ENCODE data around the gene SNTG2.
"Not testable (repeated sequence)": the region's sequence is repeated elsewhere in the genome, so short reads cannot be mapped to it uniquely, and the experiment has no call there.

Gene SNTG2

DNA sequence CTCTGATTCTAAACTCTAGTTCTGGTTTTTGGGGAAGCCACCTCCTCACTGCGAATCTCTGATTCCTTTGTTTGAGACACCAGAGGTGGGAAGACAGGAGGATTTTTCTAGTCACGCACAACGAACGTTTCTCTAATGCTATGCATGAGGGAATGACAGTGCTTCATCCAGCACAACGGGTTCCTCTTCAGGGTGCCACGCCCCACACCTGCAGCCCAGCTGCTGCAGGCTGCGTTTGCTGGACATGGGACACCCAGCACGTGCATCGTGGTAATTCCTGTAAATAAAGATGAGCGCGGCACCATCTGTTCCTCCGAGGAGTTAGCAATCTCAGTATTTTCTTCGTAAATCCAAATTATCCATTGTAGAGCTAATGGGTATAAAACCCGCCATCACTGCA is 425.1 kb downstream of the SNTG2 start:
- DNase-seq (ENCODE audit: low spot score), result no peak

DNA sequence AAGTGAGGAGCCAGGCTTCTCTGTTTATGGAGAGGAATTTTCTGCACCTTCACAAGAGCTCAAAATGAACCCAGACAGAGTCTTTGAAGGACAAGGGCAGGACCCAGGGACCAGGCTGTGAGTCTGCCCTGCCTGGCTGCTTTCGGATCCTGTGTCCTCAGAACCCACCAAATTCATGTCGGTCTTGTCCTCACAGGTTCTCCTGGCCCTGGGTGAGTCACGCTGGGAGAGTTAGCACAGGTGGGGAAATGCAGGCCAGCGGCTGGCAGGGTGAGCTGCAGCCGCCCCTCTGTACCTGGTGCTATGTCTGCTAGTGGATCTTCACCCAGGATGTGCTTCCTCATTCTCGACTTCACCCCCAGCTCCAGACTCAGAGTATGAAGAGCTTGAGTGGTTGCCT is 426.8 kb downstream of the SNTG2 start:
- no peak for DNase-seq (ENCODE audit: low spot score)

DNA sequence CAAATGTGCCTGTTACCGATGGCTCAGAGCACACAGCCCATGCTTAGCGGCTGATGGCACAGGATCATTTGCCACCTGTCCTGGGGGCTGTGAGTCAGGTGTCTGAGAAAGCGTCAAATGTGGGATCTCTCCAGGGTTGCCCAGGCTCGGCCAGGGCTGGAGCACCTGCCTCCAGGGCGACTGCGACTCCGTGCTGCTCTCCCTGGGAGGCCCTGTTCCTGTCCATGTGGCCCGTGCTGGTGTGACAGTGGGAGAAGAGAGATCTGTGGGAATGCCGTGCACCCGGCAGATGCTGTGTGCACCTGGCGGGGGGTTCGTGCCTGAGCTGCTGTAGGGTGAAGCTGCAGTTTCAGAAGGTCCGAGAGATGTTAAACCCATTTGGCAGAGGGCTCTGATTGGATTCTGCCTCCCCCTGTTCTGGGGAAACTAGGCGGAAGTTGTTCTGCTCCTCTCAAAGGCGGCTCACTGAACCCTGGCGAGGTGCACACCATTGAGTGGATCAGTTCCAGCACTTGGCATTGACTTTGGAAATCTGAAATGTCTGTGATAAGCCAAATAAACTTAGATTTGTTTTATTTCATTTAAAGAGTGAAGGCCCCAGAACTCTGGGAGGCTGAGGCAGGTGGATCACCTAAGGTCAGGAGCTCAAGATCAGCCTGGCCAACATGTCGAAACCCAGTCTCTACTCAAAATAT is 428.0 kb downstream of the SNTG2 start:
- DNase-seq (ENCODE audit: low spot score), result no peak

DNA sequence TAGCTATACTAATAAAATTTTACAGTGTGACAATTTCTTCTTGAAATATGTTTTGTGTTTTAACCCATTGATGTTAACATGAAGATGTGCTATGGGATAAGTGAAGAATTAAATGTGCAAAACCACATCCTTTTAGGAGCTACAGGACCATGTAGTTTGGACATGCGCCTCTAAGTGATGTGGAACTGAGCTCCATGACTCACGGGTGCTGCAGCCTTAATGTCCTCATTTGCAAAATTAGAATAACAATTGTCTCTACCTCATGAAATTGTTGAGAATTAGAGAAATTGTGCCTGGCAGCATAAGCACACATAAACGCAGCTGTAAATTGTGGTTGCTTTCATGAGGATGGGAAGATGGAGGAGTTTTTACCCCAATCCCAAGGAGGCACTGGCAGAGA is 431.0 kb downstream of the SNTG2 start:
- DNase-seq (ENCODE audit: low spot score), result no peak

DNA sequence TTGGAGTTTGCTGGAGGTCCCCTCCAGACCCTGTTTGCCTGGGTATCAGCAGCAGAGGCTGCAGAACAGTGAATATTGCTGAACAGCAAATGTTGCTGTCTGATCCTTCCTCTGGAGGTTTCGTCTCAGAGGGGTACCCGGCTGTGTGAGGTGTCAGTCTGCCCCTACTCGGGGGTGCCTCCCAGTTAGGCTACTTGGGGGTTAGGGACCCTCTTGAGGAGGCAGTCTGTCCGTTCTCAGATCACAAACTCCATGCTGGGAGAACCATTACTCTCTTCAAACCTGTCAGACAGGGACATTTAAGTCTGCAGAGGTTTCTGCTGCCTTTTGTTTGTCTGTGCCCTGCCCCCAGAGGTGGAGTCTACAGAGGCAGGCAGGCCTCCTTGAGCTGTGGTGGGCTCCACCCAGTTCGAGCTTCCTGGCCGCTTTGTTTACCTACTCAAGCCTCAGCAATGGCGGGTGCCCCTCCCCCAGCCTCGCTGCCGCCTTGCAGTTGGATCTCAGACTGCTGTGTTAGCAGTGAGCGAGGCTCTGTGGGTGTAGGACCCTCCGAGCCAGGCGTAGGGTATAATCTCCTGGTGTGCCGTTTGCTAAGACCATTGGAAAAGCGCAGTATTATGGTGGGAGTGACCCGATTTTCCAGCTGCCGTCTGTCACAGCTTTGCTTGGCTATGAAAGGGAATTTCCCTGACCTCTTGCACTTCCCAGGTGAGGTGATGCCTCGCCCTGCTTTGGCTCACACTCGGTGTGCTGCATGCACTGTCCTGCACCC is 437.5 kb downstream of the SNTG2 start:
- not testable (repeated sequence) for DNase-seq (ENCODE audit: low spot score)

DNA sequence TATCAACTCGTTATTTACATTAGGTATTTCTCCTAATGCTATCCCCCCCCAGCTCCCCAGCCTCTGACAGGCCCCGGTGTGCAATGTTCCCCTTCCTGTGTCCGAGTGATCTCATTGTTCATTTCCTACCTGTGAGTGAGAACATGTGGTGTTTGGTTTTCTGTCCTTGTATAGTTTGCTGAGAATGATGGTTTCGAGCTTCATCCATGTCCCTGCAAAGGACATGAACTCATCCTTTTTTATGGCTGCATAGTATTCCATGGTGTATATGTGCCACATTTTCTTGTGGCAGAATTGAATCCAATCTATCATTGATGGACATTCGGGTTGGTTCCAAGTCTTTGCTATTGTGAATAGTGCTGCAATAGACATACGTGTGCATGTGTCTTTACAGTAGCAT is 439.5 kb downstream of the SNTG2 start:
- not testable (repeated sequence) for DNase-seq (ENCODE audit: low spot score)

DNA sequence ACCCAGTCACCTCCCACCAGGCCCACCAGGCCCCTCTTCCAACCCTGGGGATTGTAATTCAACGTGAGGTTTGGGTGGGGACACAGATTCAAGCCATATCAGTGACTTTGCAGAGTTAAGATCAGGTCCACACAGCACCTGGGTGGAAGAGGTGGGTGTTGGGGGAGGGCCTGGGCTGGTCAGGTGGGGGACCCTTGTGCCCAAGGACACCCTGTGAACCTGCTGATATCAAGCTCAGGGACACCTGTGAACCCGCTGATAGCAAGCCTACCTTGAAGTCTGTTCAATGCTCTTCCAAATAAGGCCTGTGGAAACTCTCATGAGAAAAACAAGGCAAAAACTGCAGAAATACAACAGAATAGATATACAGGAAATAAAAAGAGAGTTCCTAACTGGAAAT is 442.7 kb downstream of the SNTG2 start:
- DNase-seq (ENCODE audit: low spot score), result no peak

DNA sequence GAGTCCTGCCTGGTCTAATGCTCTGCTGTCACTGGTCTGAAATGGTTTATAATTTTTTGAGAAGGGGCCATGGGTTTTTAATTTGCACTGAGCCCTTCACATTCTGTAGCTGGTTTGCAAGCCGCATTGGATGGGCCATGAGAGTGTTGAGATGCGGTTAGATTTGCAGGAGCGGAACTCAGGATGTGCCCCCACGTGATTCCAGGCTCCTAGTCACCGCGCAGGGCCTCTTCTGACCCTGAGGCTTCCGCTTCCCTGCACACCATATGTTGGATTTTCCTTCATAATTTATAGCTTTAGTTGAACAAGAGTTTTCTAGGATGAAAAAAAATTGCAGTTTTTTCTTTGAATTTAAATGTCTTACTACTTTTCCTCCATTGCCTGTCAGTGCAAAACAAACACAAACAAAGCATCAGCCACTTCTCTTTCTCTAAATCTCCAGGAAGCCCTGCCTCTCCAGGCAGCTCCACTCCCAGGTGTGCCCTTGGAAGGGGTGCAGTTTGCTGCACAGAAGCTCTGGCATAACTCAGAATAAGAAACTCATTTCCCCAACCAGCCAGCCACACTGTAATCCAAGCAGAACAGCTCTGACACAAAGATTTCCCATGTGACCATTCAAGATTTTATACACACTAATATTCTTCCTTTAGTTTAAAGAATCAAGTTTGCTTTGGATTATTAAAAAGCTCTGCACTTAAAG is 444.2 kb downstream of the SNTG2 start:
- no peak for DNase-seq (ENCODE audit: low spot score)

DNA sequence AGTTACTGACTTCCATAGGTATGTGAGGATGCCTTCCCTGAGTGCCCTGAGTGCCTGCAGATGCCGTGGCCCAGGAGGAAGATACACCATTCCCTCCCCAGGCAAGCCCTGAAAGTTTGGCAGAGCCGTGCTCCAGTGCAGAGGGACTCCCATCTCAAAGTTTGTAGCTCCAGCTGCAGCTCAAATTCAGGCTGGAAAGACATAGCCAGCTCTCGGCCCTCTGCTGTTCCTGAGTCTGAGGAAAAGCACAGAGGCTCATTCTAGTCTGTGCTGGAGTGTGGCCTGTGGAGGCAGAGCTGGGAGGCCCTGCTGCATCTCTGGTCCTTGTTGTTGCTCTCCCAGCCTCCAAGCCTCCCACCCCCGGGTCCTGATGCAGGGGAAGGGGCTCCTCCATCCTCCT is 446.7 kb downstream of the SNTG2 start:
- DNase-seq (ENCODE audit: low spot score), result no peak

DNA sequence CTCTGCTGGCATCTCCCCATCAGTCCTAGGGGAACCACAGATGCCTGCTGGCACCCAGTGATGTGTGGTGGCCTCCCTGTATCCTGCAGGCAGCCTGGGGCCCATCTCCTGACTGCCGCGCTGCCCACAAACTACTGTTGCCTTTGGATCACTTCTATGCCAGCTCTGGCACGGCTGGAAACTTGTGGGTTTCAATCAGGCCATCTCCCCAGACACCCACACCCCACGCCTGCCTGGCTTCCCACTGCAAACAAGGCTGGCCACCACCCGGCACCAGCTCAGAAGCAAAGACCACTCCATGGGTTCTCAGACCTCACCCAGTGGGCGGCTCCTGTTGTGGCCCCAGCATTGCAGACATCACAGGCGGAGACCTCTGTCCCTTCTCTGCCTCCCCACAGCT is 447.5 kb downstream of the SNTG2 start:
- DNase-seq (ENCODE audit: low spot score), result no peak

DNA sequence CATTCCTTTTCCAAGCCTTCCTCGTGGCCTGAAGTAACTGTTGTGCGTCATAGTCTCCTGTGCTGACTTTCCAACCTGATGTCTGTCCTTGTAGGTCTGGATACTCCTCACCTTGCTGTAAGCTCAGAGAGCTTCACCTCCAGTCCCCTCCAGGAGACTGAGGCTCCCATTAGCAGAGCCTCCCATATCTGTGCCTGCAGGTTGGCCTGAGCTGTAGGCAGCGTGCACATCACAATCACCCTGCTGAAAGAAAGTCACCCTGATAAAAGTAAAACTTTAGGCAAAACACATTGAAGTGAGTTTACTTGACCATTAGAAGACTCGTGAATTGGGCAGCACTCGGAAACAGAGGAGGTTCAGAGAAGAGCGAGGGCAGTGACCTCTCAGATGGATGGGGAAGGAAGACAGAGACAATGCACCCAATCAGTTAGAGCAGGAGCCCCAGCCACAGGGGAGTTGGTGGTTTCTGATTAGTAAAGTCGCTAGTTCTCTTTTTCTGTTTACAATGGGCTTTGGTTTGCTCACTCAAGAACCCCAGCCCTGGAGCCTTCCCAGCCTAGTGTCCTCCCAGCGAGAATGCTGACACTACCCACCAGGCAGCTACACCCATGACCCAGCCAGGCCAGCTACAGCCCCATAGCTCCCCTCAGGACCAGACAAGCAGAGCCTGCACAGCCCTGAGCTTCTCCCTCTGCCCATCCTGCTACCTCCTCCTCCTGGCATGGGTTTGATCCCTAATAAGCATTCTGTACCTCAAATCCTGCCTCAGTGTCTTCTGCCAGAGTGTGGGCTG is 450.5 kb downstream of the SNTG2 start:
- DNase-seq (ENCODE audit: low spot score), result no peak

DNA sequence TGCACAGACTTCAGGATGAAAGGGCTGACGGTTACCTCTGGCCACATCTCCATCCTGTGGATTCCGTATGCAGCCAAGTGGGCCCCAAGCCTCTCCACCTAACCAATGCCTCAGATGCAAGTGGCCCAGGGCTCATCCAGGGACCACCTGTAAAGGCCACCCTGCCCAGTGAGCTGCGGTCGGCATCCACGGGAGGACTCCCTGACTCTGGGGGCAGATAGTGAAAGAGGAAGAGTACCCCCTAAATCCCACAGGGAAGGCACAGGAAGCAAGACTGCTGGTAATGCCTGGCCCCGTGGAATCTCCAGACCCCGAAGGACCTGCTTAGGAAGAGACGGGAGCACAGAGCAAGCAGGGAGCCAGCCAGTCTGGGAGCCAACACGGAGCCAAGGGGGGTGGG is 451.4 kb downstream of the SNTG2 start:
- no peak for DNase-seq (ENCODE audit: low spot score)

DNA sequence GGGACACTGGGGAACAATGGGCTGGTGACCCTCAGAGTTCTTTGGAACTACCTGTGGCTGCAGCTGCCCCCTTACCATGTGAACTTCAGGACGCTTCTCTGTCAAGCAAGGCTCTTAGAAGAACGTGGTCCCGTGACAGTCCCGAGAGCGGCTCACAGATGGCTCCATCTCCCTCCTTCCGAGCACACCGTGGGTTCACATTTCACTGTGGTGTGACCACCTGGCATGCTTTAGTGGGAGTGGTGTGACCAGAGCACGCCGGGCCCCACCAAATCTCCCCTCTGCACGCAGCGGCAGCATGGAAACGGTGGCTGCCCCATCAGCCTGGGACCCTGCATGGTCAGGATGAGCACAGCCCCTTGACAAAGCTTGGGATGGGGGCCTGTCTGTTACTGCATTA is 452.9 kb downstream of the SNTG2 start:
- no peak for DNase-seq (ENCODE audit: low spot score)

DNA sequence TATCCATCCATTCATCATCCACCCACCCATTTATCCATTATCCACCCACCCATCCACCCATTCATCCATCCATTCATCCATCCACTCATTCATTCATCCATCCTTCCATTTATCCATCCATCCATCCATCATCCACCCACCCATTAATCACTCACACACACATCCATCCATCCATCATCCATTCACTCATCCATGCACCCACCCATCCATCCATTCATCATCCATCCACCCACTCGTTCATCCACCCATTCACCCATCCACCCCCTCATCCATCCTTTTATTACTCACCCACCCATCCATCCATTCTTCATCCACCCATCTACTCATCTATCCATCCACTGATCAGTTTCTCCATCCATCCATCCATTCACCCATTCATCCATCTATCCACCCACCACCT is 454.5 kb downstream of the SNTG2 start:
- no peak for DNase-seq (ENCODE audit: low spot score)

DNA sequence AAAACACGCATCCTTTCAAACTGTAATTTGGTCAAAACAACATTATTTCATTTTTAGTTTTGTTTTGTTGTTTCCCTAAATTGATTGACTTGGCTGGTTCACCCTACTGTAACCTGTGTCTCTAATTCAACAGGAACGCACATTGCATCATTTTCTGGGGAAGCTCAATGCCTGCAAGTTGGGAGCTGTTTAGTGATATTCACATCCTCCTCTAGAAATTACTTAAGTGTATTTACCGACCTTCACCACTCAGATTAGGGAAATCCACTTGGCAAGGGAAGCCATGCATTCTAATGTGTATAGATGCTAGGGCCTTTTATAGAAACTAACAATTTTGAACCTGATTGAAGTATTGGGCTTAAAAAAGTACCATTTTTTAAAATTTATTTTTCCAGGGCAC is 455.3 kb downstream of the SNTG2 start:
- no peak for DNase-seq (ENCODE audit: low spot score)

DNA sequence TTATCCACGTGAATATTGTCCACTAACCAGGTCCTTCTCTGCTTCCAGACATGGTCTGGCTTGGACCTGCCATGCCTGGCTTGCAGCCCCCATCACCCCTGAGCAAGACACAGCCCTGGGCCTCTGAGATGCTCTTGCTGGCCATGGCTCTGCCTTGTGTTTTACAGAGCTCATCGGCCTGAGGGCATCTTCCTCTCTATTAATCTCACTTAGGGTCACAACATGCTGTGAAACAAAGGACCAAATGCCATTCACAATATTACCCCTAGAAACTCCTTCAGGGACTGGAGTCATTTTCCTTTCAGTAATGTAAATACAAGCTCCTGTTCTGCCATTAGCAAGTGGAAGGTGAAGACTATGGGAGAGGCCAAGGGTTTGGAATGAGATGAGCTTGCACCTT is 455.8 kb downstream of the SNTG2 start:
- DNase-seq (ENCODE audit: low spot score), result no peak

DNA sequence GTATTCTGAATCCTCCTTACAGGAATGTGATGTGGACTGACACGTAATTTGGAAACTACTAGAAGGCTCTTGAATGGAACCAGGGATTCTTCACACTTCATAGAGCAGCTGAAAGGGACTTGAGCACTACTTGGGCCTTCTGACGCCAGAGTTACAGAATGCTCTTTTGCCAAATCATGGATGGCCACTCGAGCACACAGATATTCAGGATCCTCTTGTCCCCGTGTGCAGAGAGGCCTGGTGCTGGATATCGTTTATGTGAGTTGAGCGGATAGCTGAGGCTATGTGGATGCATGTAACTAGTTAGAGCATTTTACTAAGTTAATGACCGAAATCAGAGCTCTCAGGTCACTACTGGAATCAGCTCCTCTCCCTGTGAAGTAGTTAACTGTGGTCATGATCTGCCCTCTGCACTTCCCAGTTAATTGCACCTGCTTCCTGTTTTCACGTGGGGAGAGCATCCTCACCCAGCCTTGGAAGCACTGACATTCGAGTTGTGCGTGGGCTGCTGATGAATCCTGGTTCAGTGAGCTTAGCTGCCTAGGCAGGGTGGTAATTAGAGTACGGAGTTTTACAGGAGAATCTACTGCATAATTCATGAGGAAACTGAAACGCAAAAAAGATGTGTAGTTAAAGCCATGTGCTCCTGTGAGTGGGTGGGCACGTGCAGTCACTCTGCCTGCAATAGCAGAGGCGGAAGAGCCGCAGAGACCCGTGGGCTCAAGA is 457.5 kb downstream of the SNTG2 start:
- DNase-seq (ENCODE audit: low spot score), result no peak

DNA sequence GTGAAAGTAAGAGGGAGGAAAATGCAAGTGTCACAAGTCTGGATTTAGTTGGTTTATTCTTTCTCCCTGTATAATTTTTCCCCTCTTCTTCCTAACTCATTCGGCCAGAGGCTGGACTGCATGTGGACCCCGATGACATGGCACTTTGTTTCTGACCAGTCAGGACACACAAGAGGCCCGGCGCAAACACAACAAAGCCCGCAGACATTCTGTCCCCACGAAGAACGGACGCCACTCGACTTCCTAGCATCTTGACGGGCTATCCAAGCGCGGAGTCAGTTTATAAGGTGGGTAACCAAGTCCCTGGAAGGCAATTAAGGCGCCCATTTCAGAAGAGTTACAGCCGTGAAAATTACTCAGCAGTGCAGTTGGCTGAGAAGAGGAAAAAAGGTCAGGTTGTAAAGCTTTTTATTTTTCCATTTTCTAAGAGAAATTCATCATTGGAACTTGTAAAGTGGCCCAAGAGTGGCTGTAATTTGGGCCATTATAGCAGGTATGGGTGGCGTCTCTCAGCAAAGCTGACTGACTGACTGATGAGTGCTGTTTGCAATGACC is 462.6 kb downstream of the SNTG2 start, which contains the start of gene TPO:
Gene TPO (plus strand): TSS at position 308 of the 555 bp plus-strand sequence. CDS start 946 bp downstream, outside the sequence.
- no peak for DNase-seq (ENCODE audit: low spot score)

DNA sequence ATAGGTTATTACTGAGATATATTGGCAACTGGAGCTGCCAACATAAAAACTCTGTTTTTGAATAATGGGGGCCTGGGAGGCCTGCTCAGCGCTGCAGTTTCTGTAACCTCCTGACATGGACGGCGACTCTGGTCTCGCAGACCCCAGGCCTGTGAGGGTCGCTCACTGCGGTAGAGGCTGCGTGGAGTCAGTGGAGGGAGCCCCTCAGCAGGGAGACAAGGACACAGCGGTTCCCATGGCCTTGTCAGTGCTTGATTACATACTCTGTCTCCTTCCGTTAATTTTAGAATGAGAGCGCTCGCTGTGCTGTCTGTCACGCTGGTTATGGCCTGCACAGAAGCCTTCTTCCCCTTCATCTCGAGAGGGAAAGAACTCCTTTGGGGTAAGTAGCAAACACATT is 463.5 kb downstream of the SNTG2 start:
- no peak for DNase-seq (ENCODE audit: low spot score)

DNA sequence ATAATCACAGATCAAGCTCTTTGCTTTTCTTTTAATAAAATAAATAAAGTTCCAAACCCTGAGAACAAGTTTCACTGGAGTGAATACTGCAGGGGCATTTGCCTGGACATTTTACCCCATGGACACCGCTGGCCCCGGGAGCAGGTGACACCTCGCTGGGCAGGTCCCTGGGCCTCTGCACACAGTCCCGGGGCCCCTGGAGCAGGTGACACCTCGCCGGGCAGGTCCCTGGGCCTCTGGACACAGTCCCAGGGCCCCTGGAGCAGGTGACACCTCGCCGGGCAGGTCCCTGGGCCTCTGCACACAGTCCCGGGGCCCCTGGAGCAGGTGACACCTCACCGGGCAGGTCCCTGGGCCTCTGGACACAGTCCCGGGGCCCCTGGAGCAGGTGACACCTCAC is 464.3 kb downstream of the SNTG2 start:
- DNase-seq (ENCODE audit: low spot score), result not testable (repeated sequence)

DNA sequence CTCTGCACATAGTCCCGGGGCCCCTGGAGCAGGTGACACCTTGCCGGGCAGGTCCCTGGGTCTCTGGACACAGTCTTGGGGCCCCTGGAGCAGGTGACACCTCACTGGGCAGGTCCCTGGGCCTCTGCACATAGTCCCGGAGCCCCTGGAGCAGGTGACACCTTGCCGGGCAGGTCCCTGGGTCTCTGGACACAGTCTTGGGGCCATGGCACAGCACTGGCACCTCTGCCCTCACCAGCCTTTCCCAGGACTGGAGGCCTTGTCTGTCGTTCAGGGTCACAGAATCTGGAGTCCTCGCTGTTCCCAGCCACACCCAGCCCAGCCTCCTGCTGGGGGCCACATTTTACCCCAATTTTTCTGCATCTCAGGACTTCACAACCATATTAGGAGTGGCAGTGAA is 464.9 kb downstream of the SNTG2 start:
- DNase-seq (ENCODE audit: low spot score), result no peak

Data from Ammon's horn (tissue), 1 donor.